Measurements from ENCODE around the gene CDHR1. TPM values are rescaled to one million over a fixed set of nuclear protein-coding genes. Genes with fewer than 3 reads are reported as not detected.

The CDHR1 gene
- total RNA-seq, 4 donors from 2014 or later, result 0.16 to 0.24 TPM; not detected in 2

- no peak for ATAC-seq (ENCODE audit: low FRiP score)
- DNase-seq (ENCODE audit: low spot score), result no peak
- TF ChIP-seq CTCF (IDR thresholded peaks at IDR 0.05), result no peak
Observed at GRCh38 chr10:84201244-84201606, 6.9 kb downstream of the CDHR1 start.

GRCh38 chr10:84201682-84202081, 7.3 kb downstream of the CDHR1 start:
- no peak for TF ChIP-seq CTCF (IDR thresholded peaks at IDR 0.05)
- no peak for ATAC-seq (ENCODE audit: low FRiP score)
- DNase-seq (ENCODE audit: low spot score), result no peak

GRCh38 chr10:84202349-84202748, 8.0 kb downstream of the CDHR1 start:
- ATAC-seq (ENCODE audit: low FRiP score) (no peak), DNase-seq (ENCODE audit: low spot score) (no peak)
- TF ChIP-seq CTCF (IDR thresholded peaks at IDR 0.05), result no peak

GRCh38 chr10:84204122-84204521, 9.8 kb downstream of the CDHR1 start:
- DNase-seq (ENCODE audit: low spot score) (no peak), ATAC-seq (ENCODE audit: low FRiP score) (no peak)
- TF ChIP-seq CTCF (IDR thresholded peaks at IDR 0.05), result no peak

- no peak for ATAC-seq (ENCODE audit: low FRiP score)
- DNase-seq (ENCODE audit: low spot score), result no peak
- TF ChIP-seq CTCF (IDR thresholded peaks at IDR 0.05), result no peak
Observed at GRCh38 chr10:84204610-84205009, 10.3 kb downstream of the CDHR1 start.

- no peak for TF ChIP-seq CTCF (IDR thresholded peaks at IDR 0.05)
- DNase-seq (ENCODE audit: low spot score) (no peak), ATAC-seq (ENCODE audit: low FRiP score) (no peak)
Observed at GRCh38 chr10:84205049-84205852, 10.9 kb downstream of the CDHR1 start.

GRCh38 chr10:84205853-84206525, 11.7 kb downstream of the CDHR1 start:
- no peak for TF ChIP-seq CTCF (IDR thresholded peaks at IDR 0.05)
- ATAC-seq (ENCODE audit: low FRiP score) (no peak), DNase-seq (ENCODE audit: low spot score) (no peak)

All from omental fat pad (tissue), 4 donors.